MCF 10A (cell line): ENCODE data around the gene SFN. TPM values are rescaled to one million over a fixed set of nuclear protein-coding genes. Genes with fewer than 3 reads are reported as not detected.

Experiments used
- BruUV-seq: library from RNA; stranded (reverse); fragments of 400-500 nt; replicated peaks from 2 replicates; lab custom pipeline; 2021; lab: Mats Ljungman, UMichigan
- CTCF ChIA-PET: fragments of 300-600 bp; sonication (Branson Sonifier 250); formaldehyde crosslinking; extraction: SDS; loops from one replicate; lab custom pipeline; 2021; ENCODE audit warnings: antibody characterized with exemption, inconsistent platforms; lab: Yijun Ruan, JAX
- POLR2A ChIA-PET: fragments of 300-600, 350-650 bp; sonication (Branson Sonifier 250); formaldehyde crosslinking; extraction: SDS; loops from one replicate; lab custom pipeline; 2020; ENCODE audit warnings: antibody characterized with exemption, inconsistent platforms; lab: Yijun Ruan, JAX
- DNase-seq: peaks from one replicate; pipeline ENCODE4 v3.0.0-alpha.2; 2018; ENCODE audit not compliant: unreplicated experiment
- H3K27ac Mint-ChIP-seq: one replicate; pipeline ENCODE4 v1.8.0; 2022; ENCODE audit warnings: mild to moderate bottlenecking, low read depth, mixed read lengths; ENCODE audit not compliant: unreplicated experiment
- H3K27me3 Mint-ChIP-seq: one replicate; pipeline ENCODE4 v1.8.0; 2022; ENCODE audit warnings: mixed read lengths; ENCODE audit not compliant: insufficient read depth, unreplicated experiment
- H3K36me3 Mint-ChIP-seq: one replicate; pipeline ENCODE4 v1.8.0; 2022; ENCODE audit warnings: mild to moderate bottlenecking, moderate library complexity, mixed read lengths; ENCODE audit not compliant: insufficient read depth, unreplicated experiment
- H3K4me1 Mint-ChIP-seq: one replicate; pipeline ENCODE4 v1.8.0; 2022; ENCODE audit warnings: mixed read lengths; ENCODE audit not compliant: insufficient read depth, unreplicated experiment
- H3K4me3 Mint-ChIP-seq: one replicate; pipeline ENCODE4 v1.8.0; 2022; ENCODE audit warnings: mild to moderate bottlenecking, moderate library complexity, mixed read lengths; ENCODE audit not compliant: unreplicated experiment
- H3K9me3 Mint-ChIP-seq: one replicate; pipeline ENCODE4 v1.8.0; 2022; ENCODE audit warnings: mixed read lengths; ENCODE audit not compliant: unreplicated experiment
- intact Hi-C: fragments of 100-400 bp; cut with micrococcal nuclease; formaldehyde crosslinking; loops from 2 replicates; pipeline ENCODE4 v1.14.1; 2022
- total RNA-seq: library from RNA; stranded (reverse); gene quantifications from 2 replicates; pipeline ENCODE4 v1.2.3, GENCODE V29; 2022
- TF ChIP-seq, protein P1 (sequence below): fragments of 200-600 bp; IDR thresholded peaks from one replicate; pipeline ENCODE4 v1.8.0; 2022; ENCODE audit warnings: antibody characterized with exemption, mild to moderate bottlenecking; ENCODE audit not compliant: unreplicated experiment

Gene SFN
- total RNA-seq, 1 experiment from 2014 or later: 337 TPM

DNA sequence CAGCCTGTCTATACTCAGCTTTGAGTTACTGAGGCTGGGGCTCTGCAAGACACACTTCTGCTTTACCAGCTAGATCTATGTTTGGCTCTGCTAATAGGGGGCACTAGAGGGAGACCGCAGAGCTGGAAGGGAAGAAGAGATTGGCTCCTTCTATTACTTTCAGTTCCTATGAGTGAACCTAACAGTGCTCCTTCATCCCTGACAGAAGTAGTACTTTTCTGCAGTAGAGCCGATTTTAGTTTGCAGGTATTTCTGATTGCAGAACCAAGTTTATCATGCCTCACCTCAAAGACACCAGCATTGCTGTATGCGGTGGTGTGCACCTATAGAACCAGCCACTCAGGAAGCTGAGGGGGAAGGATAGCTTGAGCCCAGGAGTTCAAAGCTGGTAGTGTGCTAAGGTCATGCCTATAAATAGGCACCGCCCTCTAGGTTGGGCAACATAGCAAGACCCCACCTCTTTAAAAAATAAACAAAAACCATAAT, 42.1 kb upstream of the SFN start:
- Mint-ChIP-seq H3K27me3 (no peaks in the 10 kb centered on the region), H3K4me3 (no peak overlapping the region), H3K4me1 (peaks cover 6% of the 10 kb centered on the region), H3K9me3 (no peaks in the 10 kb centered on the region), H3K36me3 (no peaks in the 10 kb centered on the region), H3K27ac (no peak overlapping the region)
- DNase-seq: no peak
- TF ChIP-seq, protein P1, sequence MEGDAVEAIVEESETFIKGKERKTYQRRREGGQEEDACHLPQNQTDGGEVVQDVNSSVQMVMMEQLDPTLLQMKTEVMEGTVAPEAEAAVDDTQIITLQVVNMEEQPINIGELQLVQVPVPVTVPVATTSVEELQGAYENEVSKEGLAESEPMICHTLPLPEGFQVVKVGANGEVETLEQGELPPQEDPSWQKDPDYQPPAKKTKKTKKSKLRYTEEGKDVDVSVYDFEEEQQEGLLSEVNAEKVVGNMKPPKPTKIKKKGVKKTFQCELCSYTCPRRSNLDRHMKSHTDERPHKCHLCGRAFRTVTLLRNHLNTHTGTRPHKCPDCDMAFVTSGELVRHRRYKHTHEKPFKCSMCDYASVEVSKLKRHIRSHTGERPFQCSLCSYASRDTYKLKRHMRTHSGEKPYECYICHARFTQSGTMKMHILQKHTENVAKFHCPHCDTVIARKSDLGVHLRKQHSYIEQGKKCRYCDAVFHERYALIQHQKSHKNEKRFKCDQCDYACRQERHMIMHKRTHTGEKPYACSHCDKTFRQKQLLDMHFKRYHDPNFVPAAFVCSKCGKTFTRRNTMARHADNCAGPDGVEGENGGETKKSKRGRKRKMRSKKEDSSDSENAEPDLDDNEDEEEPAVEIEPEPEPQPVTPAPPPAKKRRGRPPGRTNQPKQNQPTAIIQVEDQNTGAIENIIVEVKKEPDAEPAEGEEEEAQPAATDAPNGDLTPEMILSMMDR: no peak
- BruUV-seq: no TSS peak
- ChIA-PET CTCF (interaction anchor here (0.5 to 1.4 kb wide), 3 partner anchors 10 to 25 kb away, joined by 3 to 8 read pairs (median 4); no protein-coding TSS in a partner anchor), POLR2A (interaction anchor here (0.9 to 1.3 kb wide), 4 partner anchors 9 to 44 kb away, joined by 3 to 4 read pairs (median 3); no protein-coding TSS in a partner anchor)
- intact Hi-C loops: no loop called here

DNA sequence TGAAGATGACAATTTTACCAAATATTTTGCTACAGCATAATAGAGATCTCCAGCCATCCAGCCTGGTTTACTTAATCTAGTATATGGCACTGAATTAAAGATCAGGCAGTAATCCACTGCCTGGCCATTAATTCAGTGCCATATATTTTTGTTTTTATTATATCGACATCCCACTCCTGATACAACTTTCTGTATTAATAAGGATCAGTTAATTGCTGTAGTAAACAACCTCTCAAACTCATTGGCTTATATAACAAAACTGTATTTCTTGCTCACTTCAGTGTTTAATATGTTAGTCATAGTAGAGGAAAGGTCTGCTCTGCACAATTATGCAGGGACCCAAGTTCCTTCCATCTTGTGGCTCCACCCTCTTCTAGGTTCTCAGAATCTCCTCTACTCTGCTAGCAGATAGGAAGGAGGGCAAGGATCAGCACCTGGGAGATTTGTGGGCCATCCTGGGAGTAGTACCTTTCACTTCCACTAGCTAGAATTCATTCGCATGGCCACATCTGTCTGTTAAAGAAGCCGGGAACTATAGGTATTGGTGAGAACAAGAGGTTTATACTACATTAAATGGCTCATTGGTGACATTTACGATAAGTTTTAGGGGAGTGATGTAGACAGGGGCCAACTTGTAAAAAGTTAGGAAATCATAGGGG, 40.1 kb upstream of the SFN start:
- ChIA-PET CTCF (interaction anchor here (0.7 to 3.1 kb wide), 5 partner anchors 12 to 222 kb away, joined by 3 to 15 read pairs (median 3); no protein-coding TSS in a partner anchor), POLR2A (interaction anchor here (0.7 to 1.0 kb wide), 2 partner anchors 64 to 277 kb away, joined by 4 to 5 read pairs; no protein-coding TSS in a partner anchor)
- Mint-ChIP-seq H3K4me3 (no peak overlapping the region), H3K9me3 (no peaks in the 10 kb centered on the region), H3K4me1 (peaks cover 12% of the 10 kb centered on the region), H3K27me3 (no peaks in the 10 kb centered on the region), H3K27ac (no peak overlapping the region), H3K36me3 (no peaks in the 10 kb centered on the region)
- DNase-seq: no peak
- TF ChIP-seq, protein P1: no peak
- intact Hi-C loops: no loop called here
- no TSS peak for BruUV-seq

DNA sequence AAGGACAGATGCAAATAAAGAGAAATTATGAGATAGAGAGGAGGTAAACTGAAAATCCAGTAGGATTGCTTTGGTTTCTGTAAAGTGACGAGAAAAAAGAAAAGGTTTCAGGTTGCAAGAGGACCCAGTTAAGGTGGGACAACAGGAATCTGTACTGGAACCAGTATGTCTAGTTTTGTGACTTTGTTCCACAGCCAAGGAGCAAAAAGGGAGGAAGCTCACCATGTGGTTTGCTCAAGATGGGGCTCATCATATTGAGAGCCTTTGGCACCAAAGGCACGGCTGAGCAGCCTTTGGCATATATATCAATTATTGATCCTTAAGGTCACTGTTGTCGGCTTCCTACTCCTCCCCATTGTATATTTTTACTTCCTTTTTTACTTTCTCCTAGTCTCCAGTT, 38.2 kb upstream of the SFN start:
- DNase-seq: no peak
- ChIA-PET POLR2A (no interaction called here), CTCF (interaction anchor here (3.1 kb wide), 1 partner anchor 14 kb away, joined by 15 read pairs; no protein-coding TSS in a partner anchor)
- TF ChIP-seq, protein P1: no peak
- intact Hi-C loops: no loop called here
- no peaks in the 10 kb centered on the region for H3K9me3 Mint-ChIP-seq
- H3K36me3 Mint-ChIP-seq: no peaks in the 10 kb centered on the region
- peaks cover 25% of the 10 kb centered on the region for H3K4me1 Mint-ChIP-seq
- H3K4me3 Mint-ChIP-seq: no peak overlapping the region
- H3K27me3 Mint-ChIP-seq: no peaks in the 10 kb centered on the region
- no peak overlapping the region for H3K27ac Mint-ChIP-seq
- BruUV-seq: no TSS peak

DNA sequence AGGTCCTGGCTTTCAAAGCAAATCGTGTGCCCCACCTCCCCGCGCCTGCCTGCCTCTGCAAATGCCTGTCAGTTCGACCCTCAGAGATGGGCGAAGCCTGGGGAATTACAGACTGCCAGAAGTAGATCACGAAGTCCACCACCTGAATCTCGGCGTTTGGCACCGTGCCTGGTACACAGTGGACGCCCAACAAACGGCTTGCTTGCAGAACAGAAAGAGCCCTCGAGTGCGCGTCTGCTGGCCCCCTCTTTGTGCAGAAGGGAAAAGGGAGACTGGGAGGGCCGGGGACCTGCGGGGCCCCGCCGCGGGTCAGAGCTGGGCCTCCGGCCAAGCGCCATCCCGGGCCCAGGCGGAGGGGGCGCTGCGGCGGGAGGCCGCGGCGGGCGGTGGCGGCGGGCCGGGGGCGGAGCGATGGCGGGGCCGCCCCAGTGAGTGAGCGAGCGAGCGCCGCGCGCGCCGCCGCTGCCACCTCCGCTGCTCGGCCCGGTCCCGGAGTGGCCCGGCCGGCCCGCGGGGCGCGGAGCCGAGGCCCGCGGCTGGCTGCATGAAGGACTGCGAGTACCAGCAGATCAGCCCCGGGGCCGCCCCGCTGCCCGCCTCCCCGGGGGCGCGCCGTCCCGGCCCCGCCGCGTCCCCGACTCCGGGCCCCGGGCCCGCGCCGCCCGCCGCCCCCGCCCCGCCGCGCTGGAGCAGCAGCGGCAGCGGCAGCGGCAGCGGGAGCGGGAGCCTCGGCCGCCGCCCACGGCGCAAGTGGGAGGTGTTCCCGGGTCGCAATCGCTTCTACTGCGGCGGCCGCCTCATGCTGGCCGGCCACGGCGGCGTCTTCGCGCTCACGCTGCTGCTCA, 36.5 kb upstream of the SFN start, which contains the start of gene ZDHHC18:
Gene ZDHHC18 (plus strand): TSS at position 428 of the 845 bp plus-strand sequence. CDS start 117 bp downstream, at position 545.
- BruUV-seq: no TSS peak
- ChIA-PET CTCF (interaction anchor here (0.7 to 1.2 kb wide), 3 partner anchors 9 to 218 kb away, joined by 3 read pairs; no protein-coding TSS in a partner anchor), POLR2A (interaction anchor here (0.6 to 1.9 kb wide), 9 partner anchors 15 to 186 kb away, joined by 3 to 12 read pairs (median 3); partner anchors contain the start of genes GPATCH3, GPN2 and TENT5B)
- intact Hi-C loops: no loop called here
- H3K4me1 Mint-ChIP-seq: peaks cover 20% of the 10 kb centered on the region
- no peaks in the 10 kb centered on the region for H3K27me3 Mint-ChIP-seq
- TF ChIP-seq, protein P1: peak; percentile 69
- peak; percentile 56 for DNase-seq
- peak within 1 kb of the TSS; percentile 83 for H3K4me3 Mint-ChIP-seq
- peak within 1 kb of the TSS; percentile 86 for H3K27ac Mint-ChIP-seq
- H3K36me3 Mint-ChIP-seq: no peaks in the 10 kb centered on the region
- H3K9me3 Mint-ChIP-seq: no peaks in the 10 kb centered on the region
